SK-N-MC (cell line): ENCODE results near the gene GSTM2.
"Not testable (repeated sequence)": the region's sequence is repeated elsewhere in the genome, so short reads cannot be mapped to it uniquely, and the experiment has no call there.

Source experiments
- DNase-seq: peaks from one replicate; pipeline ENCODE4 v3.0.0-alpha.2; 2011; ENCODE audit warnings: low read depth, low spot score
- H3K27ac ChIP-seq: fragments of 200-600 bp; sonication (generic); 2 replicates; pipeline ENCODE4 v1.5.1; 2016; ENCODE audit warnings: mixed run types
- H3K36me3 ChIP-seq: fragments of 200-600 bp; sonication (generic); 2 replicates; pipeline ENCODE4 v1.6.1; 2017; ENCODE audit warnings: antibody characterized with exemption, low read length, mixed read lengths; ENCODE audit not compliant: insufficient read depth
- H3K4me3 ChIP-seq: fragments of 200-600 bp; sonication (generic); 2 replicates; pipeline ENCODE4 v1.5.1; 2016
- H3K9ac ChIP-seq: fragments of 200-600 bp; sonication (generic); 2 replicates; pipeline ENCODE4 v1.8.0; 2017; ENCODE audit warnings: mixed run types, mixed read lengths; ENCODE audit not compliant: insufficient read length
- H3K9me3 ChIP-seq: fragments of 200-600 bp; sonication (generic); 2 replicates; pipeline ENCODE4 v1.6.1; 2017; ENCODE audit warnings: low read depth, mild to moderate bottlenecking, antibody characterized with exemption, low read length, moderate library complexity, mixed read lengths
- EZH2 ChIP-seq: fragments of 200-600 bp; sonication (generic); IDR thresholded peaks from one replicate; pipeline ENCODE4 v1.6.1; 2017; ENCODE audit warnings: antibody characterized with exemption
- FOXP2 ChIP-seq: optimal IDR thresholded peaks from 2 replicates; pipeline ENCODE3; 2011; ENCODE audit warnings: mild to moderate bottlenecking, moderate library complexity; ENCODE audit not compliant: insufficient read depth; ENCODE audit errors: extremely low read length, control extremely low read depth
- POLR2AphosphoS5 ChIP-seq: IDR thresholded peaks from 2 replicates; pipeline ENCODE4 v1.6.1; 2012; ENCODE audit warnings: mild to moderate bottlenecking, low read depth, low read length, borderline replicate concordance

GSTM2 gene

GRCh38 chr1:109685890-109686289, 18.0 kb downstream of the GSTM2 start:
- not testable (repeated sequence) for H3K9ac ChIP-seq, H3K36me3 ChIP-seq, H3K4me3 ChIP-seq, H3K27ac ChIP-seq, DNase-seq, H3K9me3 ChIP-seq

GRCh38 chr1:109687109-109687508, 19.3 kb downstream of the GSTM2 start:
- H3K9me3 ChIP-seq, H3K27ac ChIP-seq, H3K36me3 ChIP-seq, H3K9ac ChIP-seq, DNase-seq: not testable (repeated sequence)
- peak overlapping the region; percentile 81 for H3K4me3 ChIP-seq

GRCh38 chr1:109687641-109688499, 20.0 kb downstream of the GSTM2 start, which contains the start of gene GSTM1:
GSTM1 (plus strand) TSS chr1:109687817; CDS start chr1:109687874, 57 bp downstream.
- Histone ChIP-seq H3K27ac (no peak within 1 kb of the TSS), H3K9ac (peak within 1 kb of the TSS; percentile 84), H3K9me3 (no peaks in the 10 kb centered on the region), H3K4me3 (peak within 1 kb of the TSS; percentile 81), H3K36me3 (no peaks in the 10 kb centered on the region; the same call in 1 of the 2 replicates)
- TF ChIP-seq POLR2AphosphoS5, result peak; percentile 92
- no peak for TF ChIP-seq EZH2
- peak; percentile 40 for DNase-seq

- H3K9me3 ChIP-seq, result no peaks in the 10 kb centered on the region
- H3K27ac ChIP-seq, result no peak overlapping the region
- H3K9ac ChIP-seq, result no peak overlapping the region
- DNase-seq, result no peak
- H3K36me3 ChIP-seq, result no peaks in the 10 kb centered on the region; the same call in 1 of the 2 replicates
- TF ChIP-seq EZH2 (no peak), POLR2AphosphoS5 (no peak), FOXP2 (no peak)
- no peak overlapping the region for H3K4me3 ChIP-seq
These were observed 22.1 kb downstream of the GSTM2 start for GRCh38 chr1:109689844-109690405.

- no peak for TF ChIP-seq EZH2
- no peak overlapping the region for H3K4me3 ChIP-seq
- no peaks in the 10 kb centered on the region for H3K9me3 ChIP-seq
- no peaks in the 10 kb centered on the region; the same call in 1 of the 2 replicates for H3K36me3 ChIP-seq
- no peak for DNase-seq
- H3K9ac ChIP-seq, result no peak overlapping the region
- H3K27ac ChIP-seq, result no peak overlapping the region
These were observed 23.9 kb downstream of the GSTM2 start for GRCh38 chr1:109691759-109692158.

- not testable (repeated sequence) for H3K9ac ChIP-seq, H3K4me3 ChIP-seq, H3K36me3 ChIP-seq, DNase-seq, H3K27ac ChIP-seq, H3K9me3 ChIP-seq
These were observed 26.5 kb downstream of the GSTM2 start for GRCh38 chr1:109694400-109694799.

- H3K27ac ChIP-seq, H3K36me3 ChIP-seq, H3K4me3 ChIP-seq, DNase-seq, H3K9me3 ChIP-seq, H3K9ac ChIP-seq: not testable (repeated sequence)
These were observed 27.3 kb downstream of the GSTM2 start for GRCh38 chr1:109695138-109695537.

- Histone ChIP-seq H3K9ac (no peak overlapping the region), H3K36me3 (no peaks in the 10 kb centered on the region), H3K9me3 (no peaks in the 10 kb centered on the region), H3K4me3 (no peak overlapping the region), H3K27ac (no peak overlapping the region)
- TF ChIP-seq FOXP2 (no peak), POLR2AphosphoS5 (no peak), EZH2 (no peak)
- no peak for DNase-seq
These were observed 29.2 kb downstream of the GSTM2 start for GRCh38 chr1:109697066-109697465.

- H3K27ac ChIP-seq, H3K36me3 ChIP-seq, H3K4me3 ChIP-seq, H3K9ac ChIP-seq, DNase-seq, H3K9me3 ChIP-seq: not testable (repeated sequence)
These were observed 30.0 kb downstream of the GSTM2 start for GRCh38 chr1:109697861-109698260.

- not testable (repeated sequence) for H3K4me3 ChIP-seq, H3K27ac ChIP-seq, DNase-seq, H3K9me3 ChIP-seq, H3K36me3 ChIP-seq, H3K9ac ChIP-seq
These were observed 35.1 kb downstream of the GSTM2 start for GRCh38 chr1:109702940-109703339.
